H1 (cell line): ENCODE results near the gene MRPS15. TPM values are rescaled to one million over a fixed set of nuclear protein-coding genes. Genes with fewer than 3 reads are reported as not detected.

ENCODE experiments used
- CTCF ChIA-PET: fragments of 300-600 bp; sonication (Branson Sonifier 250); formaldehyde crosslinking; loops from one replicate; lab custom pipeline; 2021; ENCODE audit not compliant: partially characterized antibody; lab: Charles Lee
- POLR2A ChIA-PET: fragments of 300-600 bp; sonication (Branson Sonifier 250); formaldehyde crosslinking; loops from one replicate; lab custom pipeline; 2021; ENCODE audit warnings: inconsistent platforms; ENCODE audit not compliant: partially characterized antibody; lab: Charles Lee
- DNase-seq, 2 experiments: peaks; one replicate each; pipeline versions ENCODE4 v3.0.0 to v3.0.0-alpha.2; 2010 to 2022; ENCODE audit warnings: low spot score in 2 of 2, low read depth in 1 of 2, mixed read lengths in 1 of 2
- FAIRE-seq: peaks from 2 replicates; lab custom pipeline; 2011; peaks lifted over from hg19 to GRCh38; lab: Jason Lieb, UNC
- H2AFZ ChIP-seq: 2 replicates; pipeline ENCODE4 v1.8.1; 2012; ENCODE audit warnings: low read length, inconsistent platforms
- H2AK5ac ChIP-seq: 2 replicates; pipeline ENCODE4 v1.6.1; 2013; ENCODE audit warnings: low read depth, low read length
- H2BK120ac ChIP-seq: replicated peaks from 2 replicates; pipeline ENCODE3; 2013; ENCODE audit warnings: low read depth, low read length, inconsistent platforms
- H2BK12ac ChIP-seq: 2 replicates; pipeline ENCODE4 v1.6.1; 2013; ENCODE audit warnings: low read depth, low read length
- H2BK15ac ChIP-seq: 2 replicates; pipeline ENCODE4 v1.6.1; 2013; ENCODE audit warnings: low read length
- H2BK20ac ChIP-seq: 2 replicates; pipeline ENCODE4 v1.6.1; 2013; ENCODE audit warnings: low read length
- H2BK5ac ChIP-seq: 2 replicates; pipeline ENCODE4 v1.6.1; 2013; ENCODE audit warnings: low read depth, low read length
- H3K14ac ChIP-seq: 2 replicates; pipeline ENCODE4 v1.6.1; 2013; ENCODE audit warnings: inconsistent platforms; ENCODE audit not compliant: insufficient read length
- H3K18ac ChIP-seq: 2 replicates; pipeline ENCODE4 v1.6.1; 2013; ENCODE audit warnings: low read length; ENCODE audit errors: extremely low read depth
- H3K23ac ChIP-seq: 2 replicates; pipeline ENCODE4 v1.6.1; 2013; ENCODE audit warnings: inconsistent platforms; ENCODE audit not compliant: insufficient read length
- H3K23me2 ChIP-seq: 2 replicates; pipeline ENCODE4 v1.6.1; 2013; ENCODE audit warnings: low read depth, low read length
- H3K27ac ChIP-seq: 2 replicates; pipeline ENCODE4 v1.6.1; 2011; ENCODE audit warnings: low read depth, low read length, inconsistent platforms
- H3K27me3 ChIP-seq, 4 experiments: replicated peaks in 1 of 4; 1 replicate in 1 of 4; 2 replicates in 3 of 4; pipeline versions ENCODE4 v1.6.1 to v1.8.1; 2011 to 2013; ENCODE audit warnings: low read length in 3 of 4, mild to moderate bottlenecking in 3 of 4, inconsistent platforms in 2 of 4, mixed read lengths in 2 of 4, moderate library complexity in 1 of 4; ENCODE audit not compliant: control insufficient read depth in 3 of 4, insufficient read depth in 3 of 4; ENCODE audit errors: extremely low read depth in 1 of 4
- H3K36me3 ChIP-seq, 4 experiments: 2 replicates each; pipeline versions ENCODE4 v1.6.1 to v1.8.1; 2011 to 2013; ENCODE audit warnings: mild to moderate bottlenecking in 4 of 4, low read length in 3 of 4, moderate library complexity in 2 of 4, control low read depth in 1 of 4, inconsistent platforms in 1 of 4; ENCODE audit not compliant: insufficient read depth in 4 of 4, control insufficient read depth in 2 of 4
- H3K4ac ChIP-seq: replicated peaks from 2 replicates; pipeline ENCODE3; 2013; ENCODE audit warnings: low read length, low read depth, mixed read lengths, inconsistent platforms; ENCODE audit not compliant: insufficient read length
- H3K4me1 ChIP-seq, 4 experiments: replicated peaks in 1 of 4; 1 replicate in 1 of 4; 2 replicates in 3 of 4; pipeline versions ENCODE4 v1.6.1 to v1.8.1; 2011 to 2013; ENCODE audit warnings: low read length in 3 of 4, inconsistent platforms in 2 of 4, mixed read lengths in 1 of 4; ENCODE audit not compliant: insufficient read depth in 4 of 4, control insufficient read depth in 3 of 4
- H3K4me2 ChIP-seq, 2 experiments: 2 replicates each; pipeline versions ENCODE4 v1.6.1 to v1.8.1; 2011 to 2013; ENCODE audit warnings: low read depth in 2 of 2, low read length in 2 of 2, control low read depth in 1 of 2, inconsistent platforms in 1 of 2, mild to moderate bottlenecking in 1 of 2; ENCODE audit not compliant: insufficient read depth in 1 of 2
- H3K4me3 ChIP-seq, 4 experiments: fragments of 200-600, 300-600 bp in 1 of 4; sonication (generic), shearing (Covaris generic), sonication (Bioruptor Twin) in 1 of 4; 2 replicates each; pipeline versions ENCODE4 v1.5.1 to v1.8.1; 2011 to 2016; ENCODE audit warnings: low read length in 4 of 4, low read depth in 3 of 4, control low read depth in 2 of 4, inconsistent platforms in 2 of 4, mild to moderate bottlenecking in 2 of 4, mixed read lengths in 1 of 4, moderate library complexity in 1 of 4; ENCODE audit not compliant: insufficient read depth in 2 of 4; ENCODE audit errors: extremely low read depth in 1 of 4
- H3K56ac ChIP-seq: replicated peaks from 2 replicates; pipeline ENCODE3; 2013; ENCODE audit warnings: low read depth, mild to moderate bottlenecking, mixed read lengths, low read length, inconsistent platforms; ENCODE audit not compliant: insufficient read length
- H3K79me1 ChIP-seq: 2 replicates; pipeline ENCODE4 v1.6.1; 2013; ENCODE audit warnings: low read depth, low read length, control low read depth
- H3K79me2 ChIP-seq, 2 experiments: 2 replicates each; pipeline versions ENCODE4 v1.6.1 to v1.8.1; 2012 to 2013; ENCODE audit warnings: low read length in 2 of 2, mild to moderate bottlenecking in 2 of 2, inconsistent platforms in 1 of 2; ENCODE audit not compliant: insufficient read depth in 2 of 2, control insufficient read depth in 1 of 2
- H3K9ac ChIP-seq, 4 experiments: replicated peaks in 1 of 4; 1 replicate in 1 of 4; 2 replicates in 3 of 4; pipeline versions ENCODE4 v1.6.1 to v1.8.1; 2011 to 2013; ENCODE audit warnings: low read depth in 3 of 4, low read length in 3 of 4, control low read depth in 2 of 4, mild to moderate bottlenecking in 2 of 4, moderate library complexity in 2 of 4, inconsistent platforms in 1 of 4; ENCODE audit errors: extremely low read depth in 1 of 4
- H3K9me3 ChIP-seq, 2 experiments: 2 replicates each; pipeline versions ENCODE4 v1.6.1 to v1.8.1; 2012 to 2013; ENCODE audit warnings: mild to moderate bottlenecking in 2 of 2, moderate library complexity in 2 of 2, control low read depth in 1 of 2, inconsistent platforms in 1 of 2, low read depth in 1 of 2, low read length in 1 of 2, mixed read lengths in 1 of 2; ENCODE audit not compliant: insufficient read depth in 2 of 2
- H4K20me1 ChIP-seq, 2 experiments: replicated peaks in 1 of 2; 2 replicates each; pipeline versions ENCODE3 to v1.8.1; 2011 to 2013; ENCODE audit warnings: inconsistent platforms in 2 of 2, low read length in 2 of 2, mild to moderate bottlenecking in 1 of 2; ENCODE audit not compliant: insufficient read depth in 2 of 2, control insufficient read depth in 1 of 2
- H4K5ac ChIP-seq: 2 replicates; pipeline ENCODE4 v1.6.1; 2013; ENCODE audit warnings: low read length, low read depth, mixed read lengths, inconsistent platforms; ENCODE audit not compliant: insufficient read length
- H4K8ac ChIP-seq: 2 replicates; pipeline ENCODE4 v1.8.0; 2013; ENCODE audit warnings: mild to moderate bottlenecking, moderate library complexity, low read length, inconsistent platforms; ENCODE audit not compliant: insufficient read depth; ENCODE audit errors: extremely low read depth
- H4K91ac ChIP-seq: replicated peaks from 2 replicates; pipeline ENCODE3; 2013; ENCODE audit warnings: low read length, mixed read lengths, inconsistent platforms; ENCODE audit not compliant: insufficient read length
- CHD2 ChIP-seq: IDR thresholded peaks from 2 replicates; pipeline ENCODE4 v1.6.1; 2012; ENCODE audit warnings: low read length, improper control_type of control experiment
- TCF12 ChIP-seq: IDR thresholded peaks from 2 replicates; pipeline ENCODE4 v1.6.1; 2011; ENCODE audit warnings: low read depth, mild to moderate bottlenecking, low read length
- WGBS, 2 experiments: shearing (Covaris generic) in 1 of 2; methylation state at CpG; one replicate each; pipeline versions ENCODE4 v1.1.6 to v1.1.7; 2013 to 2015; ENCODE audit warnings: low lambda C conversion rate in 2 of 2, mixed read lengths in 2 of 2, inconsistent platforms in 1 of 2, low coverage in 1 of 2, missing lambda C conversion rate in 1 of 2; ENCODE audit not compliant: insufficient replicate concordance in 2 of 2, insufficient coverage in 1 of 2, insufficient read length in 1 of 2; ENCODE audit errors: extremely low coverage in 1 of 2, missing lambda C conversion rate in 1 of 2; 5-methylcytosine and 5-hydroxymethylcytosine counted together
- polyA plus RNA-seq, 7 experiments: library from polyadenylated mRNA; depleted of rRNA in 3 of 7; stranded (reverse) in 5 of 7; unstranded in 2 of 7; fragments of >200 nt in 5 of 7; fragments of 200-250 nt in 2 of 7; gene quantifications; 1 replicate in 5 of 7; 2 replicates in 1 of 7; 4 replicates in 1 of 7; pipeline versions ENCODE4 v1.2.1 to v1.2.3, GENCODE V29; 2011 to 2013; ENCODE audit warnings: missing spikeins in 2 of 7, mixed read lengths in 2 of 7
- total RNA-seq: library from RNA; stranded (reverse); fragmentation: NEBNext Ultra II Directional; extraction: Animal tissue kit (Norgen Biotek cat#: 25700); gene quantifications from 2 replicates; pipeline ENCODE4 v1.2.1, GENCODE V29; 2021

Gene MRPS15
- total and polyA plus RNA-seq, 2 of the 8 experiments (the other 6 are each of a cell fraction or from before 2014, with no cell fraction given) = 53.6 to 129 TPM

DNA sequence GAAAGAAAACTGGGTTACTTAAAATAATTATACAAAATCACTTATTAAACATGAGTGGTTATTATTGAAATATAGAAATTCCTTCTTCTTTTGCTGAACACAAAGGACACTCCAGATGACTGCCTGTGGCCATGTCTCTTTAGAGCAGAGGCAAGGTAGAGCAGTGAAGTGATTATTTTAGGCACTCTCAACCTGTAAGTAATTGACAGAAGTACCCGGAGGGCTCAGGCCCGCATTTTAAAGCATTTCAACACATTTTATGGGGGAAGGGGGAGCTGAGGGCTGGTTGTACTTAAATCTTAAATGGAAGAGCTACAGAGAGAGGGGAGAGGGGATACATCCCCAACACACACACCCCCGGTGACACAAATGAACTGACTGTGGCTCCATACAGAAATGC, 24.1 kb downstream of the MRPS15 start:
- Histone ChIP-seq H4K8ac (no peak overlapping the region), H2AFZ (no peak overlapping the region), H3K4ac (no peak overlapping the region), H4K20me1 (no peaks in the 10 kb centered on the region)
- WGBS, 2 experiments = 57% methylated on average over 3 of the region's 3 CpGs; no CpG with 5 or more reads in 1 of the 2 experiments
- TF ChIP-seq TCF12 (no peak), CHD2 (no peak)
- TF ChIP-seq, all 59 proteins: peak for 0
- Histone ChIP-seq H3K9ac (no peak overlapping the region), H2AK5ac (no peak overlapping the region), H3K79me2 (no peaks in the 10 kb centered on the region), H3K27me3 (no peaks in the 10 kb centered on the region), H3K4me3 (no peak overlapping the region), H3K27ac (no peak overlapping the region), H3K4me2 (no peak overlapping the region), H3K4me1 (peaks cover 0 to 3% (median 2%) of the 10 kb centered on the region in 4 experiments; a peak in 3 of 7 replicates), H3K79me1 (no peaks in the 10 kb centered on the region), H2BK5ac (no peak overlapping the region; the same call in 1 of the 2 replicates), H3K23me2 (no peaks in the 10 kb centered on the region), H3K18ac (no peak overlapping the region), H2BK12ac (no peak overlapping the region), H2BK15ac (no peak overlapping the region), H3K36me3 (no peaks in the 10 kb centered on the region), H2BK120ac (no peak overlapping the region), H2BK20ac (no peak overlapping the region), H3K56ac (no peak overlapping the region), H4K5ac (no peak overlapping the region), H3K9me3 (no peaks in the 10 kb centered on the region), H3K23ac (no peak overlapping the region), H3K14ac (no peak overlapping the region), H4K91ac (no peak overlapping the region)
- FAIRE-seq = no peak
- DNase-seq = no peak
- ChIA-PET POLR2A (interaction anchor here (0.6 kb wide), 1 partner anchor 8 kb away, joined by 3 read pairs; no protein-coding TSS in a partner anchor), CTCF (interaction anchor here (0.9 to 1.0 kb wide), 2 partner anchors 10 to 37 kb away, joined by 3 read pairs; partner anchors contain the start of gene OSCP1)
